Uterus (tissue), 4 donors: Measurements from ENCODE around the gene TRPC4AP. TPM values are rescaled to one million over a fixed set of nuclear protein-coding genes. Genes with fewer than 3 reads are reported as not detected.

ENCODE experiments used
- DNase-seq, 2 donors: peaks; one replicate each; pipeline ENCODE4 v3.0.0-alpha.2; 2019 to 2020
- H3K27ac ChIP-seq, 2 donors: fragments of 200-600 bp; sonication (generic); 1 replicate in 1 of 2; 2 replicates in 1 of 2; pipeline ENCODE4 v1.5.1; 2016 to 2018
- H3K27me3 ChIP-seq, 2 donors: fragments of 200-600 bp; sonication (generic); one replicate each; pipeline ENCODE4 v1.5.1; 2018 to 2019; ENCODE audit warnings: control low read depth in 1 of 2
- H3K36me3 ChIP-seq, 2 donors: fragments of 200-600 bp; sonication (generic); one replicate each; pipeline ENCODE4 v1.5.1; 2019; ENCODE audit warnings: control low read depth in 1 of 2
- H3K4me1 ChIP-seq, 2 donors: fragments of 200-600 bp; sonication (generic); one replicate each; pipeline ENCODE4 v1.5.1; 2018 to 2019; ENCODE audit warnings: control low read depth in 1 of 2
- H3K4me3 ChIP-seq, 2 donors: fragments of 200-600 bp; sonication (generic); 1 replicate in 1 of 2; 2 replicates in 1 of 2; pipeline ENCODE4 v1.5.1; 2018 to 2019; ENCODE audit warnings: mild to moderate bottlenecking in 1 of 2
- H3K9me3 ChIP-seq, 2 donors: fragments of 200-600 bp; sonication (generic); one replicate each; pipeline ENCODE4 v1.5.1; 2019; ENCODE audit warnings: control low read depth in 1 of 2
- POLR2A ChIP-seq, 2 donors: fragments of 450-650 bp; IDR thresholded peaks; one replicate each; pipeline ENCODE4 v1.6.1; 2016; ENCODE audit warnings: antibody characterized with exemption in 2 of 2, mild to moderate bottlenecking in 1 of 2, moderate library complexity in 1 of 2
- intact Hi-C: fragments of 100-400 bp; cut with DNase I; formaldehyde crosslinking; loops from one replicate; pipeline ENCODE4 v1.15.1; 2023; ENCODE audit warnings: low total_unique reads
- total RNA-seq, 4 donors: library from RNA; depleted of rRNA in 3 of 4; stranded (reverse); fragments of >200 nt in 3 of 4; gene quantifications; one replicate each; pipeline versions ENCODE4 v1.1.0 to v1.2.4, GENCODE V29; 2014 to 2023
- TF ChIP-seq, protein P1 (sequence below), 4 experiments: fragments of 200-600 bp in 2 of 4; fragments of 450-650 bp in 2 of 4; sonication (generic) in 2 of 4; IDR thresholded peaks; one replicate each; pipeline ENCODE4 v1.5.1; 2016 to 2019; ENCODE audit warnings: antibody characterized with exemption in 4 of 4, mild to moderate bottlenecking in 2 of 4, moderate library complexity in 1 of 4
- donor health status: DM: yes; HTN: yes; CAD: no.

The TRPC4AP gene, protein sequence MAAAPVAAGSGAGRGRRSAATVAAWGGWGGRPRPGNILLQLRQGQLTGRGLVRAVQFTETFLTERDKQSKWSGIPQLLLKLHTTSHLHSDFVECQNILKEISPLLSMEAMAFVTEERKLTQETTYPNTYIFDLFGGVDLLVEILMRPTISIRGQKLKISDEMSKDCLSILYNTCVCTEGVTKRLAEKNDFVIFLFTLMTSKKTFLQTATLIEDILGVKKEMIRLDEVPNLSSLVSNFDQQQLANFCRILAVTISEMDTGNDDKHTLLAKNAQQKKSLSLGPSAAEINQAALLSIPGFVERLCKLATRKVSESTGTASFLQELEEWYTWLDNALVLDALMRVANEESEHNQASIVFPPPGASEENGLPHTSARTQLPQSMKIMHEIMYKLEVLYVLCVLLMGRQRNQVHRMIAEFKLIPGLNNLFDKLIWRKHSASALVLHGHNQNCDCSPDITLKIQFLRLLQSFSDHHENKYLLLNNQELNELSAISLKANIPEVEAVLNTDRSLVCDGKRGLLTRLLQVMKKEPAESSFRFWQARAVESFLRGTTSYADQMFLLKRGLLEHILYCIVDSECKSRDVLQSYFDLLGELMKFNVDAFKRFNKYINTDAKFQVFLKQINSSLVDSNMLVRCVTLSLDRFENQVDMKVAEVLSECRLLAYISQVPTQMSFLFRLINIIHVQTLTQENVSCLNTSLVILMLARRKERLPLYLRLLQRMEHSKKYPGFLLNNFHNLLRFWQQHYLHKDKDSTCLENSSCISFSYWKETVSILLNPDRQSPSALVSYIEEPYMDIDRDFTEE
- 10 to 100 TPM; 20.0 to 77.5 (median 49.6) TPM for total RNA-seq

DNA sequence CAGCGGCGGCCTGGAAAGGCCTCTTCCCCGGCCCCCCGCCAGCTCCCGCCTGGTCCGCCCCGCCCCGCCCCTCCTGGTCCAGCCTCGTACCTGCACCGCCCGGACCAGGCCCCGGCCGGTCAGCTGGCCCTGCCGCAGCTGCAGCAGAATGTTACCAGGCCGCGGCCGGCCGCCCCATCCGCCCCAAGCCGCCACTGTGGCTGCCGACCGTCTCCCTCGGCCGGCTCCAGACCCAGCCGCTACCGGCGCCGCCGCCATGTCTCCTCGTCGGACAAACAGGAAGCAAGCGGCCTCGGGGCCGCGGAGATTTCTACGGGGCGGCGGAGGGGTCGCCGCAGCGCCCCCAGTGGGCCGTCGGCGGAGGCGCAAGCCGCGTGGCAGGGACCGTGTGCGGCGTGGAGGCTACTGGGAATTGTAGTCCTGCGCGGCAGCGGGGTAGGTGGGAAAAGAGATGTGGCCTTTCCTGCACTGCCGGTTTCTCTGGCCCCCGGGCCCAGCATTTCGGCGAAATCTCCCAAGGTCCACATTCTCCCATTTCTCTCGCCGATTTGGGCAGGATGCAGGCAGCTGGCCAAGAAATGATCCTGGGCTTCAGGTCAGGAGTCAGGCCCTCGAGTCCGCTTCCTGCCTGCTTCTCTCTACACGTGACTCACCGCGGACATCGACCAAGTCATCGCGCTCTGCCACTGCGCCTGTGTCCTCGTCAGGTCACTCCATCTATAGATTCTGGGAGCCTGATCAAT is at the start of gene TRPC4AP:
TRPC4AP (minus strand) TSS at position 284 of the 743 bp plus-strand sequence; CDS start at position 258, 26 bp downstream.
- peak; percentile 63 to 78 for TF ChIP-seq POLR2A (IDR thresholded peaks at IDR 0.05)
- TF ChIP-seq, protein P1, sequence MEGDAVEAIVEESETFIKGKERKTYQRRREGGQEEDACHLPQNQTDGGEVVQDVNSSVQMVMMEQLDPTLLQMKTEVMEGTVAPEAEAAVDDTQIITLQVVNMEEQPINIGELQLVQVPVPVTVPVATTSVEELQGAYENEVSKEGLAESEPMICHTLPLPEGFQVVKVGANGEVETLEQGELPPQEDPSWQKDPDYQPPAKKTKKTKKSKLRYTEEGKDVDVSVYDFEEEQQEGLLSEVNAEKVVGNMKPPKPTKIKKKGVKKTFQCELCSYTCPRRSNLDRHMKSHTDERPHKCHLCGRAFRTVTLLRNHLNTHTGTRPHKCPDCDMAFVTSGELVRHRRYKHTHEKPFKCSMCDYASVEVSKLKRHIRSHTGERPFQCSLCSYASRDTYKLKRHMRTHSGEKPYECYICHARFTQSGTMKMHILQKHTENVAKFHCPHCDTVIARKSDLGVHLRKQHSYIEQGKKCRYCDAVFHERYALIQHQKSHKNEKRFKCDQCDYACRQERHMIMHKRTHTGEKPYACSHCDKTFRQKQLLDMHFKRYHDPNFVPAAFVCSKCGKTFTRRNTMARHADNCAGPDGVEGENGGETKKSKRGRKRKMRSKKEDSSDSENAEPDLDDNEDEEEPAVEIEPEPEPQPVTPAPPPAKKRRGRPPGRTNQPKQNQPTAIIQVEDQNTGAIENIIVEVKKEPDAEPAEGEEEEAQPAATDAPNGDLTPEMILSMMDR (IDR thresholded peaks at IDR 0.05): peak; percentile 94 to 99 (median 98)
- Histone ChIP-seq H3K27me3 (no peaks in the 10 kb centered on the region), H3K36me3 (no peaks in the 10 kb centered on the region), H3K4me1 (peaks cover 0 to 5% of the 10 kb centered on the region in 2 donors), H3K27ac (peak within 1 kb of the TSS; percentile 86 to 89), H3K4me3 (peak within 1 kb of the TSS; percentile 76), H3K9me3 (no peaks in the 10 kb centered on the region)
- intact Hi-C loops: loop anchor here (10.0 kb wide), 1 partner anchor 218 kb away; the partner anchor contains the start of genes ACSS2 and GGT7
- DNase-seq: peak; percentile 85 to 91

GRCh38 chr20:35135867-35136586 is 43.4 kb upstream of the TRPC4AP start:
- Histone ChIP-seq H3K27me3 (no peaks in the 10 kb centered on the region), H3K36me3 (no peaks in the 10 kb centered on the region), H3K4me3 (no peak overlapping the region), H3K9me3 (no peaks in the 10 kb centered on the region), H3K4me1 (peaks cover 0 to 3% of the 10 kb centered on the region in 2 donors), H3K27ac (peak overlapping the region in 1 of 2 donors; percentile 12)
- intact Hi-C loops: no loop called here
- peak in 1 of 2 donors; percentile 43 for DNase-seq
- TF ChIP-seq, protein P1 (IDR thresholded peaks at IDR 0.05): no peak
- no peak for TF ChIP-seq POLR2A (IDR thresholded peaks at IDR 0.05)

DNA sequence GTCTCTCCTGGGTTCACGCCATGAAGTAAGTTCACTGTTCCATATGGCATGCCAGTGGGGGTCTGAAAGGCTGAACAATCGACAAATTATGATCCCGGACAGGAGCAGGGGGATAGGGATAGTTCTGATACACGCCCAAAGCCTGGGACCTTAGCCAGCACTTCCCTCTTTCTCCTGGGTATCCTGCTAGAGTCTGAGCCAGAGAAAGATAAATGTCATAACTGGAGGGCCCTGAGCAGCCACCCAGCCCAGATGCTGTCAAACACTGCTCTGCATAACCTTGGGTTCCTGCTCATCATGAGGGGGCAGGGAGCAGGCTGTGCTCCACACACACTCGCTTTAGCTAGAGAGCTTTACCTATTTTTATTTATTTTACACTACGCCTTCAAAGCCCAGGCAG is 42.3 kb upstream of the TRPC4AP start:
- Histone ChIP-seq H3K9me3 (no peaks in the 10 kb centered on the region), H3K36me3 (no peaks in the 10 kb centered on the region), H3K27ac (peak overlapping the region; percentile 28 to 45), H3K4me3 (no peak overlapping the region), H3K4me1 (peaks cover 0 to 3% of the 10 kb centered on the region in 2 donors), H3K27me3 (no peaks in the 10 kb centered on the region)
- intact Hi-C loops: no loop called here
- DNase-seq: no peak
- no peak for TF ChIP-seq POLR2A (IDR thresholded peaks at IDR 0.05)
- TF ChIP-seq, protein P1 (IDR thresholded peaks at IDR 0.05): no peak

- no peaks in the 10 kb centered on the region for H3K9me3 ChIP-seq
- intact Hi-C loops: no loop called here
- no peak overlapping the region for H3K4me3 ChIP-seq
- TF ChIP-seq, protein P1 (IDR thresholded peaks at IDR 0.05): no peak
- no peak for TF ChIP-seq POLR2A (IDR thresholded peaks at IDR 0.05)
- H3K36me3 ChIP-seq: no peaks in the 10 kb centered on the region
- H3K4me1 ChIP-seq: peaks cover 0 to 3% of the 10 kb centered on the region in 2 donors
- H3K27me3 ChIP-seq: no peaks in the 10 kb centered on the region
- peak overlapping the region; percentile 28 to 45 for H3K27ac ChIP-seq
- peak in 1 of 2 donors; percentile 35 for DNase-seq
Observed at GRCh38 chr20:35134472-35134871, 41.9 kb upstream of the TRPC4AP start.
